ENCODE results near the gene FMN1. TPM values are rescaled to one million over a fixed set of nuclear protein-coding genes. Genes with fewer than 3 reads are reported as not detected.

Gene FMN1
- total and polyA plus RNA-seq, 2 of the 8 experiments (the other 6 are each of a cell fraction or from before 2014, with no cell fraction given), result 0.27 to 3.7 TPM

DNA sequence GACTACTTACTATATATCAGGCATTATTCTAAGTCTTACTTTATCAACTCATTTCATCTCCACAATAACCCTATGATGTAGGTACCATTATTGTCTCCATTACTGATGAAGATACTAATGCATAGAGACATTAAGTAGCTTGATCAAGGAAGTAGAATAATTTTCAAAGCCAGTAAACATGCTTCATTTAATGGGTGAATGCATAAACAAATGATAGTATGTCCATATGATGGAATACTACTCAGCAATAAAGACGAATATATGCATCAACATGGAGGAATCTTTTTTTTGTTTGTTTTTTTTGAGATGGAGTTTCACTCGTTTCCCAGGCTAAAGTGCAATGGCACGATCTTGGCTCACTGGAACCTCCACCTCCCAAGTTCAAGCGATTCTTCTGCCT is 184.9 kb downstream of the FMN1 start:
- Histone ChIP-seq H3K18ac (ENCODE audit: extremely low read depth, low read length) (no peak overlapping the region), H3K23ac (ENCODE audit: insufficient read length) (no peak overlapping the region), H2BK5ac (ENCODE audit: low read depth, low read length) (no peak overlapping the region), H3K27me3 (replicated peaks in 1 of 4; ENCODE audit: control insufficient read depth in 3 of 4, extremely low read depth in 1 of 4, insufficient read depth in 3 of 4, low read length in 3 of 4) (peaks cover 0 to 2% (median 0%) of the 10 kb centered on the region in 4 experiments; a peak in 1 of 7 replicates), H3K79me1 (ENCODE audit: low read depth, low read length) (no peaks in the 10 kb centered on the region), H3K4me1 (replicated peaks in 1 of 4; ENCODE audit: control insufficient read depth in 3 of 4, insufficient read depth in 4 of 4, low read length in 3 of 4) (peaks cover 0 to 5% (median 1%) of the 10 kb centered on the region in 4 experiments; a peak in 2 of 7 replicates), H3K9me3 (ENCODE audit: insufficient read depth in 2 of 2, low read depth in 1 of 2, low read length in 1 of 2) (no peaks in the 10 kb centered on the region), H2BK120ac (replicated peaks; ENCODE audit: low read depth, low read length) (no peak overlapping the region), H4K91ac (replicated peaks; ENCODE audit: insufficient read length, low read length) (no peak overlapping the region), H4K5ac (ENCODE audit: insufficient read length, low read depth, low read length) (no peak overlapping the region), H3K4me2 (ENCODE audit: insufficient read depth in 1 of 2, low read depth in 2 of 2, low read length in 2 of 2) (no peak overlapping the region), H3K4ac (replicated peaks; ENCODE audit: insufficient read length, low read depth, low read length) (no peak overlapping the region), H3K14ac (ENCODE audit: insufficient read length) (no peak overlapping the region), H3K9ac (replicated peaks in 1 of 4; ENCODE audit: extremely low read depth in 1 of 4, low read depth in 3 of 4, low read length in 3 of 4) (no peak overlapping the region), H3K36me3 (ENCODE audit: control insufficient read depth in 2 of 4, insufficient read depth in 4 of 4, low read length in 3 of 4) (no peaks in the 10 kb centered on the region), H2BK12ac (ENCODE audit: low read depth, low read length) (no peak overlapping the region), H2BK15ac (ENCODE audit: low read length) (no peak overlapping the region), H4K8ac (ENCODE audit: extremely low read depth, insufficient read depth, low read length) (no peak overlapping the region), H2AFZ (ENCODE audit: low read length) (no peak overlapping the region), H3K56ac (replicated peaks; ENCODE audit: insufficient read length, low read depth, low read length) (no peak overlapping the region), H2BK20ac (ENCODE audit: low read length) (no peak overlapping the region), H3K79me2 (ENCODE audit: control insufficient read depth in 1 of 2, insufficient read depth in 2 of 2, low read length in 2 of 2) (no peaks in the 10 kb centered on the region), H3K27ac (ENCODE audit: low read depth, low read length) (no peak overlapping the region), H3K23me2 (ENCODE audit: low read depth, low read length) (no peaks in the 10 kb centered on the region), H2AK5ac (ENCODE audit: low read depth, low read length) (no peak overlapping the region), H3K4me3 (ENCODE audit: extremely low read depth in 1 of 4, insufficient read depth in 2 of 4, low read depth in 3 of 4, low read length in 4 of 4) (no peak overlapping the region), H4K20me1 (replicated peaks in 1 of 2; ENCODE audit: control insufficient read depth in 1 of 2, insufficient read depth in 2 of 2, low read length in 2 of 2) (no peaks in the 10 kb centered on the region)
- WGBS, 2 experiments (ENCODE audit: extremely low coverage in 1 of 2, insufficient coverage in 1 of 2, insufficient read length in 1 of 2, insufficient replicate concordance in 2 of 2, low coverage in 1 of 2, low lambda C conversion rate in 2 of 2, missing lambda C conversion rate in 1 of 2), result 88% methylated on average over 4 of the region's 4 CpGs; no CpG with 5 or more reads in 1 of the 2 experiments
- ChIA-PET POLR2A (ENCODE audit: partially characterized antibody) (no interaction called here), CTCF (ENCODE audit: partially characterized antibody) (interaction anchor here (1.2 to 1.5 kb wide), 2 partner anchors 73 to 346 kb away, joined by 3 read pairs; no protein-coding TSS in a partner anchor)
- TF ChIP-seq SP4 (IDR thresholded peaks at IDR 0.05; ENCODE audit: low read length) (no peak), SP2 (IDR thresholded peaks at IDR 0.05; ENCODE audit: low read length) (no peak), PHF8 (conservative IDR thresholded peaks at IDR 0.05; ENCODE audit: low read depth, low read length) (no peak), CHD1 (IDR thresholded peaks at IDR 0.05; ENCODE audit: low read depth, low read length) (no peak), KDM1A (IDR thresholded peaks at IDR 0.05; ENCODE audit: borderline replicate concordance, low read length) (no peak), TCF12 (IDR thresholded peaks at IDR 0.05; ENCODE audit: low read depth, low read length) (no peak), ASH2L (IDR thresholded peaks at IDR 0.05; ENCODE audit: low read length) (no peak), RXRA (IDR thresholded peaks at IDR 0.05; ENCODE audit: insufficient read depth, low read depth, low read length) (no peak), HDAC2 (IDR thresholded peaks at IDR 0.05; ENCODE audit: borderline replicate concordance in 1 of 2, low read depth in 2 of 2, low read length in 2 of 2) (no peak), POLR2AphosphoS5 (IDR thresholded peaks at IDR 0.05; ENCODE audit: low read depth, low read length) (no peak), ZNF274 (IDR thresholded peaks at IDR 0.05; ENCODE audit: borderline replicate concordance, extremely low read depth, low read length) (no peak)
- FAIRE-seq, result no peak
- DNase-seq (ENCODE audit: low read depth in 1 of 2, low spot score in 2 of 2), result no peak
